HCT116 (cell line): ENCODE results near the gene CHAMP1.

Experiments used
- CEBPB ChIP-seq: IDR thresholded peaks from 2 replicates; pipeline ENCODE4 v1.6.1; 2012; ENCODE audit warnings: low read depth
- CTCF ChIP-seq, 3 experiments: fragments of 200-600 bp in 1 of 3; sonication (generic) in 1 of 3; IDR thresholded peaks in 2 of 3; conservative IDR thresholded peaks in 1 of 3; 2 replicates each; pipeline ENCODE4 v1.5.1; 2012 to 2017; ENCODE audit warnings: low read depth in 2 of 3, low read length in 2 of 3, antibody characterized with exemption in 1 of 3, borderline replicate concordance in 1 of 3, control low read depth in 1 of 3, mild to moderate bottlenecking in 1 of 3, mixed read lengths in 1 of 3, mixed run types in 1 of 3, moderate library complexity in 1 of 3; ENCODE audit not compliant: insufficient read depth in 1 of 3
- EGR1 ChIP-seq: IDR thresholded peaks from 2 replicates; pipeline ENCODE4 v1.6.1; 2012; ENCODE audit warnings: low read depth
- EZH2 ChIP-seq: fragments of 200-600 bp; sonication (generic); IDR thresholded peaks from 2 replicates; pipeline ENCODE4 v1.6.1; 2017; ENCODE audit warnings: antibody characterized with exemption, mixed run types
- EZH2phosphoT487 ChIP-seq: fragments of 200-600 bp; IDR thresholded peaks from 2 replicates; pipeline ENCODE4 v1.6.1; 2018; ENCODE audit warnings: antibody characterized with exemption, borderline replicate concordance
- MAX ChIP-seq: IDR thresholded peaks from 2 replicates; pipeline ENCODE4 v1.6.1; 2012
- POLR2A ChIP-seq: IDR thresholded peaks from 2 replicates; pipeline ENCODE4 v1.7.0; 2011; ENCODE audit warnings: borderline replicate concordance; ENCODE audit not compliant: insufficient read depth, insufficient read length; ENCODE audit errors: extremely low read depth
- POLR2AphosphoS5 ChIP-seq: IDR thresholded peaks from 2 replicates; pipeline ENCODE4 v1.6.1; 2011; ENCODE audit warnings: mild to moderate bottlenecking, low read depth, low read length, moderate library complexity
- RAD21 ChIP-seq: IDR thresholded peaks from 2 replicates; pipeline ENCODE4 v1.6.1; 2012; ENCODE audit warnings: low read depth, mild to moderate bottlenecking
- SRF ChIP-seq: IDR thresholded peaks from 2 replicates; pipeline ENCODE4 v1.6.1; 2012; ENCODE audit warnings: low read depth
- TCF7L2 ChIP-seq: IDR thresholded peaks from 2 replicates; pipeline ENCODE4 v1.7.0; 2011; ENCODE audit warnings: borderline replicate concordance, inconsistent platforms; ENCODE audit not compliant: insufficient read depth, insufficient read length; ENCODE audit errors: extremely low read depth
- ZBTB33 ChIP-seq: IDR thresholded peaks from 2 replicates; pipeline ENCODE4 v1.6.1; 2011; ENCODE audit warnings: mild to moderate bottlenecking, low read length, moderate library complexity; ENCODE audit not compliant: insufficient replicate concordance; ENCODE audit errors: extremely low read depth
- ZFX ChIP-seq: fragments of 450-650 bp; IDR thresholded peaks from 2 replicates; pipeline ENCODE4 v1.6.1; 2017
- ZNF274 ChIP-seq: fragments of 200-500 bp; sonication (Bioruptor generic); IDR thresholded peaks from 2 replicates; pipeline ENCODE4 v1.6.1; 2014; ENCODE audit warnings: mild to moderate bottlenecking, low read depth, low read length, inconsistent platforms

GRCh38 chr13:114318624-114319023 lies 4.3 kb downstream of the CHAMP1 start:
- TF ChIP-seq CTCF (IDR thresholded peaks at IDR 0.05 in 2 of 3, conservative IDR thresholded peaks at IDR 0.05 in 1 of 3; ENCODE audit: borderline replicate concordance in 1 of 3, insufficient read depth in 1 of 3, low read depth in 2 of 3, low read length in 2 of 3) (no peak), EZH2phosphoT487 (no peak), EZH2 (no peak), EGR1 (no peak), SRF (no peak), CEBPB (no peak), RAD21 (no peak), MAX (no peak), ZBTB33 (no peak), ZFX (no peak), POLR2AphosphoS5 (no peak), POLR2A (no peak), ZNF274 (no peak), TCF7L2 (no peak)
